ENCODE measurements around the gene MYCBPAP.

GRCh38 chr17:50483266-50483665, 25.0 kb upstream of the MYCBPAP start:
- TF ChIP-seq POLR2A (IDR thresholded peaks at IDR 0.05; ENCODE audit: low read length) = no peak
- TF ChIP-seq, protein P1, sequence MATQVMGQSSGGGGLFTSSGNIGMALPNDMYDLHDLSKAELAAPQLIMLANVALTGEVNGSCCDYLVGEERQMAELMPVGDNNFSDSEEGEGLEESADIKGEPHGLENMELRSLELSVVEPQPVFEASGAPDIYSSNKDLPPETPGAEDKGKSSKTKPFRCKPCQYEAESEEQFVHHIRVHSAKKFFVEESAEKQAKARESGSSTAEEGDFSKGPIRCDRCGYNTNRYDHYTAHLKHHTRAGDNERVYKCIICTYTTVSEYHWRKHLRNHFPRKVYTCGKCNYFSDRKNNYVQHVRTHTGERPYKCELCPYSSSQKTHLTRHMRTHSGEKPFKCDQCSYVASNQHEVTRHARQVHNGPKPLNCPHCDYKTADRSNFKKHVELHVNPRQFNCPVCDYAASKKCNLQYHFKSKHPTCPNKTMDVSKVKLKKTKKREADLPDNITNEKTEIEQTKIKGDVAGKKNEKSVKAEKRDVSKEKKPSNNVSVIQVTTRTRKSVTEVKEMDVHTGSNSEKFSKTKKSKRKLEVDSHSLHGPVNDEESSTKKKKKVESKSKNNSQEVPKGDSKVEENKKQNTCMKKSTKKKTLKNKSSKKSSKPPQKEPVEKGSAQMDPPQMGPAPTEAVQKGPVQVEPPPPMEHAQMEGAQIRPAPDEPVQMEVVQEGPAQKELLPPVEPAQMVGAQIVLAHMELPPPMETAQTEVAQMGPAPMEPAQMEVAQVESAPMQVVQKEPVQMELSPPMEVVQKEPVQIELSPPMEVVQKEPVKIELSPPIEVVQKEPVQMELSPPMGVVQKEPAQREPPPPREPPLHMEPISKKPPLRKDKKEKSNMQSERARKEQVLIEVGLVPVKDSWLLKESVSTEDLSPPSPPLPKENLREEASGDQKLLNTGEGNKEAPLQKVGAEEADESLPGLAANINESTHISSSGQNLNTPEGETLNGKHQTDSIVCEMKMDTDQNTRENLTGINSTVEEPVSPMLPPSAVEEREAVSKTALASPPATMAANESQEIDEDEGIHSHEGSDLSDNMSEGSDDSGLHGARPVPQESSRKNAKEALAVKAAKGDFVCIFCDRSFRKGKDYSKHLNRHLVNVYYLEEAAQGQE (IDR thresholded peaks at IDR 0.05) = no peak
- TF ChIP-seq, protein P2, sequence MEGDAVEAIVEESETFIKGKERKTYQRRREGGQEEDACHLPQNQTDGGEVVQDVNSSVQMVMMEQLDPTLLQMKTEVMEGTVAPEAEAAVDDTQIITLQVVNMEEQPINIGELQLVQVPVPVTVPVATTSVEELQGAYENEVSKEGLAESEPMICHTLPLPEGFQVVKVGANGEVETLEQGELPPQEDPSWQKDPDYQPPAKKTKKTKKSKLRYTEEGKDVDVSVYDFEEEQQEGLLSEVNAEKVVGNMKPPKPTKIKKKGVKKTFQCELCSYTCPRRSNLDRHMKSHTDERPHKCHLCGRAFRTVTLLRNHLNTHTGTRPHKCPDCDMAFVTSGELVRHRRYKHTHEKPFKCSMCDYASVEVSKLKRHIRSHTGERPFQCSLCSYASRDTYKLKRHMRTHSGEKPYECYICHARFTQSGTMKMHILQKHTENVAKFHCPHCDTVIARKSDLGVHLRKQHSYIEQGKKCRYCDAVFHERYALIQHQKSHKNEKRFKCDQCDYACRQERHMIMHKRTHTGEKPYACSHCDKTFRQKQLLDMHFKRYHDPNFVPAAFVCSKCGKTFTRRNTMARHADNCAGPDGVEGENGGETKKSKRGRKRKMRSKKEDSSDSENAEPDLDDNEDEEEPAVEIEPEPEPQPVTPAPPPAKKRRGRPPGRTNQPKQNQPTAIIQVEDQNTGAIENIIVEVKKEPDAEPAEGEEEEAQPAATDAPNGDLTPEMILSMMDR (IDR thresholded peaks at IDR 0.05) = no peak
- TF ChIP-seq CHD4 (IDR thresholded peaks at IDR 0.05; ENCODE audit: borderline replicate concordance) = no peak
- no peak for TF ChIP-seq RNF2 (IDR thresholded peaks at IDR 0.05; ENCODE audit: borderline replicate concordance, low read depth)
- TF ChIP-seq GATA3 (IDR thresholded peaks at IDR 0.05; ENCODE audit: borderline replicate concordance) = no peak
- no peak for TF ChIP-seq HOXA7 (CRISPR knock-in tag; IDR thresholded peaks at IDR 0.05)
- TF ChIP-seq SREBF2 (IDR thresholded peaks at IDR 0.05) = no peak
- TF ChIP-seq ESRRA (IDR thresholded peaks at IDR 0.05; ENCODE audit: borderline replicate concordance, low read length) = no peak

Data from A549 (cell line).